BLaER1 (cell line): ENCODE data around the gene PPP1R36.
A peak's percentile ranks its signal among the peaks of the same experiment; 100 is the strongest.
"Not testable (repeated sequence)": the region's sequence is repeated elsewhere in the genome, so short reads cannot be mapped to it uniquely, and the experiment has no call there.

ENCODE experiments used
- H3K27ac ChIP-seq: shearing (Covaris generic); formaldehyde crosslinking; 2 replicates; pipeline ENCODE4 v1.8.1; 2022
- H3K27me3 ChIP-seq: shearing (Covaris generic); formaldehyde crosslinking; 2 replicates; pipeline ENCODE4 v1.8.1; 2022
- H3K36me3 ChIP-seq: shearing (Covaris generic); formaldehyde crosslinking; 2 replicates; pipeline ENCODE4 v1.8.1; 2022
- H3K4me1 ChIP-seq: shearing (Covaris generic); formaldehyde crosslinking; 2 replicates; pipeline ENCODE4 v1.8.1; 2022
- H3K4me2 ChIP-seq: shearing (Covaris generic); formaldehyde crosslinking; 2 replicates; pipeline ENCODE4 v1.8.1; 2022
- H3K4me3 ChIP-seq: shearing (Covaris generic); formaldehyde crosslinking; 2 replicates; pipeline ENCODE4 v1.8.1; 2022
- H3K9ac ChIP-seq: shearing (Covaris generic); formaldehyde crosslinking; 2 replicates; pipeline ENCODE4 v1.8.1; 2022
- H3K9me3 ChIP-seq: shearing (Covaris generic); formaldehyde crosslinking; 2 replicates; pipeline ENCODE4 v1.8.1; 2022
- H4K20me1 ChIP-seq: shearing (Covaris generic); formaldehyde crosslinking; 2 replicates; pipeline ENCODE4 v1.8.1; 2022
- Cebpa-rat ChIP-seq: shearing (Covaris generic); IDR thresholded peaks from 2 replicates; pipeline ENCODE4 v1.8.1; 2022

PPP1R36 gene

DNA sequence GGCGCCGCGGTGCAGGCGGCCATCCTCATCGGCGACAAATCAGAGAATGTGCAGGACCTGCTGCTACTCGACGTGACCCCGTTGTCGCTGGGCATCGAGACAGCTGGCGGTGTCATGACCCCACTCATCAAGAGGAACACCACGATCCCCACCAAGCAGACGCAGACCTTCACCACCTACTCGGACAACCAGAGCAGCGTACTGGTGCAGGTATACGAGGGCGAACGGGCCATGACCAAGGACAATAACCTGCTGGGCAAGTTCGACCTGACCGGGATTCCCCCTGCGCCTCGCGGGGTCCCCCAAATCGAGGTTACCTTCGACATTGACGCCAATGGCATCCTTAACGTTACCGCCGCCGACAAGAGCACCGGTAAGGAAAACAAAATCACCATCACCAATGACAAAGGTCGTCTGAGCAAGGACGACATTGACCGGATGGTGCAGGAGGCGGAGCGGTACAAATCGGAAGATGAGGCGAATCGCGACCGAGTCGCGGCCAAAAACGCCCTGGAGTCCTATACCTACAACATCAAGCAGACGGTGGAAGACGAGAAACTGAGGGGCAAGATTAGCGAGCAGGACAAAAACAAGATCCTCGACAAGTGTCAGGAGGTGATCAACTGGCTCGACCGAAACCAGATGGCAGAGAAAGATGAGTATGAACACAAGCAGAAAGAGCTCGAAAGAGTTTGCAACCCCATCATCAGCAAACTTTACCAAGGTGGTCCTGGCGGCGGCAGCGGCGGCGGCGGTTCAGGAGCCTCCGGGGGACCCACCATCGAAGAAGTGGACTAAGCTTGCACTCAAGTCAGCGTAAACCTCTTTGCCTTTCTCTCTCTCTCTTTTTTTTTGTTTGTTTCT, 7.6 kb upstream of the PPP1R36 start:
- no peak for TF ChIP-seq Cebpa-rat
- H3K4me1 ChIP-seq = peaks cover 10% of the 10 kb centered on the region
- peaks cover 23% of the 10 kb centered on the region for H3K9me3 ChIP-seq
- no peaks in the 10 kb centered on the region for H4K20me1 ChIP-seq
- no peaks in the 10 kb centered on the region for H3K27me3 ChIP-seq
- H3K4me2 ChIP-seq = no peak overlapping the region
- H3K36me3 ChIP-seq = no peaks in the 10 kb centered on the region
- H3K9ac ChIP-seq = no peak overlapping the region
- no peak overlapping the region for H3K27ac ChIP-seq
- 0 out of 2 replicates have a peak overlapping the region, but pooled peaks have one; percentile 70 for H3K4me3 ChIP-seq

DNA sequence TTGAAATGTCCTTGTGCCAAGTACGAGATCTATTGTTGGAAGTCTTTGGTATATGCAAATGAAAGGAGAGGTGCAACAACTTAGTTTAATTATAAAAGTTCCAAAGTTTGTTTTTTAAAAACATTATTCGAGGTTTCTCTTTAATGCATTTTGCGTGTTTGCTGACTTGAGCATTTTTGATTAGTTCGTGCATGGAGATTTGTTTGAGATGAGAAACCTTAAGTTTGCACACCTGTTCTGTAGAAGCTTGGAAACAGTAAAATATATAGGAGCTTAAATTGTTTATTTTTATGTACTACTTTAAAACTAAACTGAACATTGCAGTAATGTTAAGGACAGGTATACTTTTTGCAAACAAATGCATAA, 6.9 kb upstream of the PPP1R36 start:
- no peak overlapping the region for H3K4me2 ChIP-seq
- no peak overlapping the region for H3K4me3 ChIP-seq
- no peaks in the 10 kb centered on the region for H3K36me3 ChIP-seq

DNA sequence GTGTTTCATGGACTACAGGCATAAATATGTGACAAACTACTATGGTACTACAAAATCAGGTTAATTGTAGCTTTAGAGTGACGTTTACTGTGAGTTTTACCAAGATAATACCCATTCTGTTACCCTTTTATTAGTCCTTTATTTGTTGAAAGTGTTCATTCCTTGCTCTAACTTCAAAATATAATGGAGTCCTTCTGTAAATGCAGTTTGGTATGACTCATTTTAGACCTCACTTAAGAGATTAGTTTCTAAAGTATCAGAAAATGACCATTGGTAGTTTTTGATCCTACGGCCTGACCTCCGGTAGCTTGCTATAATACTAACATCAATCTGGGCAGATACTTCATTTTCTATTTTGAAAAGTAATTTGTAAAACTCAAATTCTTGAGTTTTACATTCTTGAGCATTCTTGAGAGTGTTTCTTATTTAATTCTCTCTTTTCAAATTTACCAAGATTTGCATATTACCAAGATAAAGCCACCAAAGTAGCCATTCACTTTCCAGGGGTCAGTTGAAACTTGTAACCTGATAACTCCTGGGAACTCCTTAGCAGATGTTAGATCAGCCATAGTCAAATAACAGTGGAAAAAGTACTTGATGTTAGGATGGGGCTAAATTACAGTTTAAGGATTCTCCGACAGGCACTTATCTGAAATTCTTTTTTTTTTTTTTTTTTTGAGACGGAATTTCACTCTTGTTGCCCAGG, 5.0 kb upstream of the PPP1R36 start:
- no peak overlapping the region for H3K27ac ChIP-seq
- no peak for TF ChIP-seq Cebpa-rat
- no peak overlapping the region for H3K9ac ChIP-seq
- H3K36me3 ChIP-seq = no peaks in the 10 kb centered on the region
- H3K4me1 ChIP-seq = no peaks in the 10 kb centered on the region
- H3K4me2 ChIP-seq = no peak overlapping the region
- H3K9me3 ChIP-seq = peaks cover 27% of the 10 kb centered on the region
- H3K4me3 ChIP-seq = no peak overlapping the region
- H4K20me1 ChIP-seq = no peaks in the 10 kb centered on the region
- H3K27me3 ChIP-seq = peaks cover 13% of the 10 kb centered on the region

More for the DNA sequence above, 6.9 kb upstream of the PPP1R36 start:
- peaks cover 10% of the 10 kb centered on the region for H3K4me1 ChIP-seq
- H4K20me1 ChIP-seq = no peaks in the 10 kb centered on the region
- no peak overlapping the region for H3K27ac ChIP-seq
- TF ChIP-seq Cebpa-rat = no peak
- no peak overlapping the region for H3K9ac ChIP-seq
- peaks cover 23% of the 10 kb centered on the region for H3K9me3 ChIP-seq
- no peaks in the 10 kb centered on the region for H3K27me3 ChIP-seq

DNA sequence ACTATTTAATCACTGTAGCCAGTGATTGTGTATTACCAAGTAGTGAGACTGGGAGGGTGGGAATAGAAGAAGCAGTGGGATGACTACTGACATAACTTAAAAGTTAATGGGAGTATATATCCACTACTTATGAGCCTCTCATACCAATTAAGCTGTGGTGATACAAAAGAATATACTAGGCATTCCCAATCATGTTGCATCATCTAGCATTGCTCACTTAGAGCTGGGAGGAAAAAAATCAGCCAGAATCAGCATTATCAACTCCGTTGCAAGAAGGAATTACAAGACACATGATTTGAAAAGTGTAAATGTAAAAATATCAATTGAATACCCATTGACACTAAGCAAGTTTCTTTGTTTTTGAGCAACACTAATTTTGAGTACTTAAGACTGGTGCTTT, 745 bp upstream of the PPP1R36 start:
- no peak overlapping the region for H3K27ac ChIP-seq
- H3K9ac ChIP-seq = no peak overlapping the region
- no peak overlapping the region for H3K4me2 ChIP-seq
- no peaks in the 10 kb centered on the region for H3K36me3 ChIP-seq
- no peak for TF ChIP-seq Cebpa-rat
- no peaks in the 10 kb centered on the region for H3K4me1 ChIP-seq
- no peak overlapping the region for H3K4me3 ChIP-seq
- peaks cover 31% of the 10 kb centered on the region for H3K27me3 ChIP-seq
- peaks cover 12% of the 10 kb centered on the region; the same call in 1 of the 2 replicates for H3K9me3 ChIP-seq
- no peaks in the 10 kb centered on the region for H4K20me1 ChIP-seq

DNA sequence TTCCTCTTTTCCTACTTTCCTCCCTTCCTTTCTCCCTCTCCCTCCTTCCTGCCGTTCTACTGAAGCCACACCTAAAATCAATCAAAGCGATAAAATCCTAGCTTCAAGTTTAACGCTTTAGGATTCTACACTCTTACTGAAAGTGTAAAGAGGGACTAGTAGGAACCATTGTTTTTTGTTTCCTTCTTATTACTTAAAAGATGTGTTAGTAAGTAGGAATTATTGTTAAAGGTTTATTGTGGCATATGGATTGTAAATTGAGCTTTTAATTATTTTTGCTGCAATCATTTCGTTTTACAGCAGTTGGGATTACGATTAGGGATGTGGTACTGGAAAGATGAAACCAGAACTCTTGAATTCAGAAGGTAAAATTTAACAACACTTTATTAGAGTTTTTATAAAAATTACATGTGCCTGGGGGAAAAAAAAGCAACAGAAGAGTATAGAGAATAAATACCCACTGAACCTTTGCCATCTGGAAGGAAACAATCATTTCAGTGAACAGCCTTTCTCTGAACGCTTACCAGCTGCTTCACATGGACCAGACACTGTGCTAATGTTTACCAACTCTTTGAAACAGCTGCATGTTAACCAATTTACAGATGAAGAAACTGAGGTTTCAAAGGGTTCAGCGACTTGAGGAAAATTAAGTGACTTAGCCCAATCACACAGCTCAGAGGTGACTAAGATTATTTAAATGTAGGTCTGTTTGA, 1.0 kb downstream of the PPP1R36 start:
- Histone ChIP-seq H3K4me2 (no peak overlapping the region), H4K20me1 (no peaks in the 10 kb centered on the region), H3K9ac (no peak overlapping the region), H3K27ac (no peak overlapping the region), H3K9me3 (peaks cover 12% of the 10 kb centered on the region; the same call in 1 of the 2 replicates), H3K36me3 (no peaks in the 10 kb centered on the region), H3K27me3 (peaks cover 31% of the 10 kb centered on the region), H3K4me3 (no peak overlapping the region), H3K4me1 (no peaks in the 10 kb centered on the region)
- no peak for TF ChIP-seq Cebpa-rat

DNA sequence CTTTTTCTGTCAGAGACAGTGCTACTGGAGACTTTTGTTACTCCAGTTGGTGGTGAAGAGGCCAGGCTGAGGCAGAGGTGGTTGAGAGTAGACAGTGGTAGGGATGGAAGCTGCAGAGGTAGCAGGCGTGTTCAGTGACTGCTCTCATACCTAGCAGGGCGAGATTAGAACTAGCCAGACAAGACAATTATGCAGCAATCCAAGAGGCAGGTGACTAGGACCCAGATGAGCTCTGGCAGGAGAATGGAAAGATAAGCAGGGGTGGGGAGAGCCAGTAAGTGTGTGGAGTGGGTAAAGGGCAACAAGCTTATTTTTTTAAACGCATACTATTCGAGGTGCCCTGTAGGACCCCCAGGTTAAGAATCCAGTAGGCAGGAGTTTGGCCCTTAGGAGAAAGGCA, 4.8 kb downstream of the PPP1R36 start:
- H3K9ac ChIP-seq = no peak overlapping the region
- TF ChIP-seq Cebpa-rat = no peak

DNA sequence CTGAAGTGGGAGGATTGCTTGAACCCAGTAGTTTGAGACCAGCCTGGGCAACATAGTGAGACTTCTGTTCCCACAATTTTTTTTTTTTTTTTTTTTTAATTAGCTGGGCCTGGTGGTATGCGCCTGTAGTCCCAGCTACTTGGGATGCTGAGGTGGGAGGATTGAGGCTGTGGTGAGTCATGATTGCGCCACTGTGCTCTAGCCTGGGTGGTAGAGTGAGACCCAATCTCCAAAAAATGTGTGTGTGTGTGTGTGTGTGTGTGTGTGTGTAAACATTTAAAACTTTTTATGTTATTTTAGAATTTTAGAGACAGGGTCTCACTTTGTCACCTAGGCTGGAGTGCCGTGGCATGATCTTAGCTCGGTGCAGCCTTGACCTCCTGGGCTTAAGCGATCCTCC, 6.8 kb downstream of the PPP1R36 start:
- no peaks in the 10 kb centered on the region for H3K36me3 ChIP-seq
- H4K20me1 ChIP-seq = no peaks in the 10 kb centered on the region
- no peaks in the 10 kb centered on the region for H3K9me3 ChIP-seq
- no peak overlapping the region for H3K27ac ChIP-seq
- no peak for TF ChIP-seq Cebpa-rat
- peaks cover 2% of the 10 kb centered on the region; the same call in 1 of the 2 replicates for H3K27me3 ChIP-seq
- H3K4me2 ChIP-seq = no peak overlapping the region
- no peak overlapping the region for H3K9ac ChIP-seq
- no peak overlapping the region for H3K4me3 ChIP-seq
- peaks cover 13% of the 10 kb centered on the region for H3K4me1 ChIP-seq

More for the DNA sequence above, 4.8 kb downstream of the PPP1R36 start:
- Histone ChIP-seq H3K4me3 (no peak overlapping the region), H3K4me1 (no peaks in the 10 kb centered on the region), H3K9me3 (peaks cover 10% of the 10 kb centered on the region; the same call in 1 of the 2 replicates), H3K4me2 (no peak overlapping the region), H3K27ac (no peak overlapping the region), H3K36me3 (no peaks in the 10 kb centered on the region), H3K27me3 (peaks cover 20% of the 10 kb centered on the region), H4K20me1 (no peaks in the 10 kb centered on the region)

DNA sequence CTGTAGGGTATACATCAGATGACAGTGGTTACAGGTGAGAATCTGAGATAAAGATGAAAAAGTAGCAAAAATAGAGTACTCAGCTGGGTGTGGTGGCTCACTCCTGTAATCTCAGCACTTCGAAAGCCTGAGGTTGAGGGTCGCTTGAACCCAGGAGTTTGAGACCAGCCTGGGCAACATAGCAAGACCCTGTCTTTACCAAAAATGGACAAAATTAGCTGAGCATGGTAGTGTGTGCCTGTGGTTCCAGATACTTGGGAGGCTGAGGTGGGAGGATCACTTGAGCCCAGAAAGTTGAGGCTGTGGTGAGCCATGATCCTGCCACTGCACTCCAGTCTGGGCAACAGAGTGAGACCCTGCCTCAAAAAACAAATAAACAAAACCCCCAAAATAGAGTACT, 8.5 kb downstream of the PPP1R36 start:
- not testable (repeated sequence) for H3K4me3 ChIP-seq, H3K36me3 ChIP-seq, H3K9ac ChIP-seq, H4K20me1 ChIP-seq, H3K27ac ChIP-seq, H3K27me3 ChIP-seq, H3K4me2 ChIP-seq, H3K9me3 ChIP-seq
- peaks cover 13% of the 10 kb centered on the region for H3K4me1 ChIP-seq

DNA sequence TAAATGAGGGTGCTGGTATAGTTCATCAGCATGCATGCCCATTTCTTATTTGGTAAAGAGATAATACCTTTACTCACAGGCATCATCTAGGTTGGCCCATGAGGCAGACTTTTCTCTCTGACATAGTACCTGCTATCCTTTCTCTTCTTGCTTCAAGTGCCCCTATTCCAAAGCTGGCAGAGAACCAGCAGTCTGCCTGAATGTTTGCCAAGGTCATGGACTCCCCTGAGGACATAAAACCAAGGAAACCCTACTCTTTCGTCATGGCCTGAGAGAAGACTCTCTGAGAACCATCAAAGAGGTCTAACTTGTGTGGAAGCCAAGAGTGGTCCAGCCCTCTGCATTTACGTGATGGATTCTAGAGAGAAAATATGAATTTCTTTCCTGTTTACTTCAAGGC, 11.9 kb downstream of the PPP1R36 start:
- H3K27ac ChIP-seq = no peak overlapping the region
- H4K20me1 ChIP-seq = no peaks in the 10 kb centered on the region
- H3K36me3 ChIP-seq = no peaks in the 10 kb centered on the region
- no peaks in the 10 kb centered on the region for H3K27me3 ChIP-seq
- no peak for TF ChIP-seq Cebpa-rat
- H3K4me2 ChIP-seq = no peak overlapping the region
- no peak overlapping the region for H3K4me3 ChIP-seq
- peaks cover 15% of the 10 kb centered on the region for H3K4me1 ChIP-seq
- H3K9me3 ChIP-seq = no peaks in the 10 kb centered on the region
- H3K9ac ChIP-seq = no peak overlapping the region

DNA sequence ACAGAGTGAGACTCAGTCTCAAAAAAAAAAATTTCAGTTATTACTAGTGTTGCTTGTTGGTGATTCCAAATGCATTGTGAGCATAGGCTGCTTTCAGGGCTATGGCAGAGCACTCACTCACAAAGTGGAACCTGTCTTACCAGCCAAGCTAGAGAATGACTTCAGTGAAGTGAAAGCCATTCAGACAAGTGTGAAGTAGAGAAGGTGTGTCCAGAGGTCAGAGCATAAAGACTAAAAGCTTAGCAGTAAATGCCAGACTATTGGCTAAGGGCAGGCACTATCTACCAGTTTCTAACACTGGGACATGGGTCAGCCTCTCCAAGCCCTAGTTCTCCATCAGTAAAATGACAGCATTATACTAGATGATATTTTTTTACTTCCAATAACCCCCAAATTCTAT, 12.7 kb downstream of the PPP1R36 start:
- H3K4me3 ChIP-seq = no peak overlapping the region
- peaks cover 20% of the 10 kb centered on the region for H3K4me1 ChIP-seq

More for the DNA sequence above, 12.7 kb downstream of the PPP1R36 start:
- Histone ChIP-seq H3K4me2 (no peak overlapping the region), H3K36me3 (no peaks in the 10 kb centered on the region), H3K27ac (no peak overlapping the region), H3K9me3 (no peaks in the 10 kb centered on the region), H4K20me1 (no peaks in the 10 kb centered on the region), H3K27me3 (no peaks in the 10 kb centered on the region), H3K9ac (no peak overlapping the region)
- TF ChIP-seq Cebpa-rat = no peak
